SK-N-SH treated with all-trans-retinoic acid at 6 μM for 48 hours (cell line): ENCODE measurements around the gene NNAT.
"Not testable (repeated sequence)": the region's sequence is repeated elsewhere in the genome, so short reads cannot be mapped to it uniquely, and the experiment has no call there.

Source experiments
- ATAC-seq: fragments of 200-7000 bp; cut with Tn5 transposase; 3 replicates; pipeline ENCODE4 v1.9.1; 2020; ENCODE audit warnings: mild to moderate bottlenecking, moderate library complexity
- ARNTL ChIP-seq: fragments of 450-650 bp; formaldehyde crosslinking; IDR thresholded peaks from 2 replicates; pipeline ENCODE4 v1.5.0; 2020; ENCODE audit warnings: low read depth, mild to moderate bottlenecking, moderate library complexity, borderline replicate concordance
- BACH2 ChIP-seq: fragments of 250-450 bp; sonication (Bioruptor Pico); IDR thresholded peaks from 2 replicates; pipeline ENCODE4 v1.9.0; 2021; ENCODE audit warnings: mild to moderate bottlenecking, borderline replicate concordance
- ESRRG ChIP-seq: fragments of 250-450 bp; sonication (Bioruptor Pico); IDR thresholded peaks from 2 replicates; pipeline ENCODE4 v1.6.1; 2021; ENCODE audit warnings: mild to moderate bottlenecking
- ISL1 ChIP-seq: fragments of 250-450 bp; sonication (Bioruptor Pico); IDR thresholded peaks from 2 replicates; pipeline ENCODE4 v2.1.2; 2022; ENCODE audit warnings: mild to moderate bottlenecking, moderate library complexity
- OSR1 ChIP-seq: fragments of 250-450 bp; sonication (Bioruptor Pico); IDR thresholded peaks from 2 replicates; pipeline ENCODE4 v1.8.0; 2022; ENCODE audit warnings: moderate library complexity, mild to moderate bottlenecking, inconsistent platforms
- RARB ChIP-seq: fragments of 250-450 bp; sonication (Bioruptor Pico); IDR thresholded peaks from 2 replicates; pipeline ENCODE4 v1.8.0; 2021; ENCODE audit warnings: mild to moderate bottlenecking, moderate library complexity
- TOX ChIP-seq: fragments of 250-450 bp; sonication (Bioruptor Pico); IDR thresholded peaks from 2 replicates; pipeline ENCODE4 v1.8.0; 2021; ENCODE audit warnings: mild to moderate bottlenecking, moderate library complexity, borderline replicate concordance
- ZNF565 ChIP-seq: fragments of 450-650 bp; formaldehyde crosslinking; conservative IDR thresholded peaks from 2 replicates; pipeline ENCODE4 v1.5.0; 2020; ENCODE audit warnings: low read depth, mild to moderate bottlenecking, moderate library complexity
- ZNF70 ChIP-seq: fragments of 450-650 bp; formaldehyde crosslinking; IDR thresholded peaks from 2 replicates; pipeline ENCODE4 v1.5.0; 2020; ENCODE audit warnings: mild to moderate bottlenecking, moderate library complexity
- TF ChIP-seq, protein P1 (sequence below): fragments of 250-450 bp; sonication (Bioruptor Pico); IDR thresholded peaks from 2 replicates; pipeline ENCODE4 v1.8.0; 2021; ENCODE audit warnings: low read depth, mild to moderate bottlenecking, moderate library complexity, borderline replicate concordance
- TF ChIP-seq, protein P2 (sequence below): fragments of 250-450 bp; sonication (Bioruptor Pico); IDR thresholded peaks from 2 replicates; pipeline ENCODE4 v1.8.0; 2020; ENCODE audit warnings: mild to moderate bottlenecking, moderate library complexity, borderline replicate concordance
- TF ChIP-seq, protein P3 (sequence below): fragments of 250-450 bp; sonication (Bioruptor Pico); IDR thresholded peaks from 2 replicates; pipeline ENCODE4 v1.5.1; 2020; ENCODE audit warnings: low read depth, mild to moderate bottlenecking, moderate library complexity
- TF ChIP-seq, protein P4 (sequence below): fragments of 250-450 bp; sonication (Bioruptor Pico); IDR thresholded peaks from 2 replicates; pipeline ENCODE4 v1.5.1; 2021; ENCODE audit warnings: mild to moderate bottlenecking, moderate library complexity
- TF ChIP-seq, protein P5 (sequence below): fragments of 250-450 bp; sonication (Bioruptor Pico); IDR thresholded peaks from 2 replicates; pipeline ENCODE4 v1.5.0; 2020; ENCODE audit warnings: mild to moderate bottlenecking, moderate library complexity

NNAT gene

DNA sequence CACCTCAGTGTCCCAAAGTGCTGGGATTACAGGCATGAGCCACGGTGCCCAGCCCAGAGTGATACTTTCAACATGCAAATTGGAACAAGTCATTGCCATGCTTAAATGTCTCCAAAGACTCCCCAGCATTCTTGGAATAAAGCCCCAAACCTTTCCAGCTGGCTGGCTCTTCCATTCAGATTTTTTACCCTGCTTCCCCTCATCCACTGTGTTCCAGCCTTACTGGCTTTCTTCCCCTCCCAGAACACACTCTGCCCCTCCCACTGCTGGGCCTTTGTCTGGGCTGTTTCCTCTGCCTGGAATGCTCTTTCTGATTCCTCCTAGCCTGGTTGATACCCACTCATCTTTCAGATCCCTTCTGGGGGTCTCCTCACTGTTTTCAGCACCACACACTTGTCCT, 40.1 kb upstream of the NNAT start:
- TF ChIP-seq ISL1 (CRISPR knock-in tag) (no peak), ESRRG (CRISPR knock-in tag) (no peak), ZNF70 (CRISPR knock-in tag) (no peak), TOX (CRISPR knock-in tag) (no peak), OSR1 (CRISPR knock-in tag) (no peak)
- TF ChIP-seq, protein P1, sequence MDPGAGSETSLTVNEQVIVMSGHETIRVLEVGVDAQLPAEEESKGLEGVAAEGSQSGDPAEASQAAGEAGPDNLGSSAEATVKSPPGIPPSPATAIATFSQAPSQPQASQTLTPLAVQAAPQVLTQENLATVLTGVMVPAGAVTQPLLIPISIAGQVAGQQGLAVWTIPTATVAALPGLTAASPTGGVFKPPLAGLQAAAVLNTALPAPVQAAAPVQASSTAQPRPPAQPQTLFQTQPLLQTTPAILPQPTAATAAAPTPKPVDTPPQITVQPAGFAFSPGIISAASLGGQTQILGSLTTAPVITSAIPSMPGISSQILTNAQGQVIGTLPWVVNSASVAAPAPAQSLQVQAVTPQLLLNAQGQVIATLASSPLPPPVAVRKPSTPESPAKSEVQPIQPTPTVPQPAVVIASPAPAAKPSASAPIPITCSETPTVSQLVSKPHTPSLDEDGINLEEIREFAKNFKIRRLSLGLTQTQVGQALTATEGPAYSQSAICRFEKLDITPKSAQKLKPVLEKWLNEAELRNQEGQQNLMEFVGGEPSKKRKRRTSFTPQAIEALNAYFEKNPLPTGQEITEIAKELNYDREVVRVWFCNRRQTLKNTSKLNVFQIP (CRISPR knock-in tag), result no peak
- TF ChIP-seq, protein P2, sequence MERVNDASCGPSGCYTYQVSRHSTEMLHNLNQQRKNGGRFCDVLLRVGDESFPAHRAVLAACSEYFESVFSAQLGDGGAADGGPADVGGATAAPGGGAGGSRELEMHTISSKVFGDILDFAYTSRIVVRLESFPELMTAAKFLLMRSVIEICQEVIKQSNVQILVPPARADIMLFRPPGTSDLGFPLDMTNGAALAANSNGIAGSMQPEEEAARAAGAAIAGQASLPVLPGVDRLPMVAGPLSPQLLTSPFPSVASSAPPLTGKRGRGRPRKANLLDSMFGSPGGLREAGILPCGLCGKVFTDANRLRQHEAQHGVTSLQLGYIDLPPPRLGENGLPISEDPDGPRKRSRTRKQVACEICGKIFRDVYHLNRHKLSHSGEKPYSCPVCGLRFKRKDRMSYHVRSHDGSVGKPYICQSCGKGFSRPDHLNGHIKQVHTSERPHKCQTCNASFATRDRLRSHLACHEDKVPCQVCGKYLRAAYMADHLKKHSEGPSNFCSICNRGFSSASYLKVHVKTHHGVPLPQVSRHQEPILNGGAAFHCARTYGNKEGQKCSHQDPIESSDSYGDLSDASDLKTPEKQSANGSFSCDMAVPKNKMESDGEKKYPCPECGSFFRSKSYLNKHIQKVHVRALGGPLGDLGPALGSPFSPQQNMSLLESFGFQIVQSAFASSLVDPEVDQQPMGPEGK, result no peak
- TF ChIP-seq, all 23 proteins: peak for 0
- ATAC-seq, result no peak

DNA sequence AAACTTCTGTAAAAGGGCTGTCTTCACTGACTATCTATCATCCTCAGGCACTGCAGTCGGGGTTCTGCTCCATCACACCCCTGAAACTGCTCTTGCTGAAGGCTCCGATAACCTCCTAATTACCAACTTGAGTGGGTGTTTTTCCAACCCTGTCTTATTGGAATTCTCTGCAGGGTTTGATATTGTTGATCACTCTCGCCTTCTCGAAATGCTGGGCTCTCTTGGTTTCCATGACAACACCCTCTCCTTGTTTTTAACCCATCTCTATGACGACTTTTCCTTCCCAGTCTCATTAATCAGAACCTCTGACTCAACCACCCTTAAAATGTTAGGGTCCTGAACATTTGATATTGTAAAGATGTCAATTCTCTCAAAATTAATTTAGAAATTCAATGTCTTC, 39.4 kb upstream of the NNAT start:
- TF ChIP-seq, protein P1 (CRISPR knock-in tag), result no peak
- no peak for TF ChIP-seq ISL1 (CRISPR knock-in tag)
- no peak for TF ChIP-seq ZNF565
- TF ChIP-seq ZNF70 (CRISPR knock-in tag), result no peak
- TF ChIP-seq, protein P3, sequence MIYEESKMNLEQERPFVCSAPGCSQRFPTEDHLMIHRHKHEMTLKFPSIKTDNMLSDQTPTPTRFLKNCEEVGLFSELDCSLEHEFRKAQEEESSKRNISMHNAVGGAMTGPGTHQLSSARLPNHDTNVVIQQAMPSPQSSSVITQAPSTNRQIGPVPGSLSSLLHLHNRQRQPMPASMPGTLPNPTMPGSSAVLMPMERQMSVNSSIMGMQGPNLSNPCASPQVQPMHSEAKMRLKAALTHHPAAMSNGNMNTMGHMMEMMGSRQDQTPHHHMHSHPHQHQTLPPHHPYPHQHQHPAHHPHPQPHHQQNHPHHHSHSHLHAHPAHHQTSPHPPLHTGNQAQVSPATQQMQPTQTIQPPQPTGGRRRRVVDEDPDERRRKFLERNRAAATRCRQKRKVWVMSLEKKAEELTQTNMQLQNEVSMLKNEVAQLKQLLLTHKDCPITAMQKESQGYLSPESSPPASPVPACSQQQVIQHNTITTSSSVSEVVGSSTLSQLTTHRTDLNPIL, result no peak
- no peak for TF ChIP-seq BACH2 (CRISPR knock-in tag)
- TF ChIP-seq, all 23 proteins: peak for 0
- ATAC-seq, result no peak

DNA sequence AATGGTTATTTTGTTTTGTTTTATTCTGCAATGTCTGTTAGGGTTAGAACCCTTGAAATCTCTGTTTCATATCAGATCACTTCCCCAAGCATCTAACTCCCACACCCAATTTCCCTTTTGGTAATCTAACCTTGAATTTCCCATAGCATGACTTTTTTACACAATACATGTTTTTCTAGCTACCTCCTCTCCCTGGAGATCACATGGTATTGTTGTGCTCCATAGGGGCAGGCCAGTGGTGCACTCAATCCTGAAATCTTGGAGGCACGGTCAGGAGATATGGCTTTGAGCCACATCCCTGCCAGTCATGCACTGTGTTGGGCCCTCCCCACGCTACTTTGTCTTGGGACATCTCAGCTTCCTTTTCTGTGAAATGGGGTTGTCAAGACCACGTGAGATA, 36.7 kb upstream of the NNAT start:
- ATAC-seq, result no peak
- TF ChIP-seq, protein P4, sequence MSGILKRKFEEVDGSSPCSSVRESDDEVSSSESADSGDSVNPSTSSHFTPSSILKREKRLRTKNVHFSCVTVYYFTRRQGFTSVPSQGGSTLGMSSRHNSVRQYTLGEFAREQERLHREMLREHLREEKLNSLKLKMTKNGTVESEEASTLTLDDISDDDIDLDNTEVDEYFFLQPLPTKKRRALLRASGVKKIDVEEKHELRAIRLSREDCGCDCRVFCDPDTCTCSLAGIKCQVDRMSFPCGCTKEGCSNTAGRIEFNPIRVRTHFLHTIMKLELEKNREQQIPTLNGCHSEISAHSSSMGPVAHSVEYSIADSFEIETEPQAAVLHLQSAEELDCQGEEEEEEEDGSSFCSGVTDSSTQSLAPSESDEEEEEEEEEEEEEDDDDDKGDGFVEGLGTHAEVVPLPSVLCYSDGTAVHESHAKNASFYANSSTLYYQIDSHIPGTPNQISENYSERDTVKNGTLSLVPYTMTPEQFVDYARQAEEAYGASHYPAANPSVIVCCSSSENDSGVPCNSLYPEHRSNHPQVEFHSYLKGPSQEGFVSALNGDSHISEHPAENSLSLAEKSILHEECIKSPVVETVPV (CRISPR knock-in tag), result no peak
- no peak for TF ChIP-seq ZNF565
- TF ChIP-seq, protein P1 (CRISPR knock-in tag), result no peak
- TF ChIP-seq, protein P5, sequence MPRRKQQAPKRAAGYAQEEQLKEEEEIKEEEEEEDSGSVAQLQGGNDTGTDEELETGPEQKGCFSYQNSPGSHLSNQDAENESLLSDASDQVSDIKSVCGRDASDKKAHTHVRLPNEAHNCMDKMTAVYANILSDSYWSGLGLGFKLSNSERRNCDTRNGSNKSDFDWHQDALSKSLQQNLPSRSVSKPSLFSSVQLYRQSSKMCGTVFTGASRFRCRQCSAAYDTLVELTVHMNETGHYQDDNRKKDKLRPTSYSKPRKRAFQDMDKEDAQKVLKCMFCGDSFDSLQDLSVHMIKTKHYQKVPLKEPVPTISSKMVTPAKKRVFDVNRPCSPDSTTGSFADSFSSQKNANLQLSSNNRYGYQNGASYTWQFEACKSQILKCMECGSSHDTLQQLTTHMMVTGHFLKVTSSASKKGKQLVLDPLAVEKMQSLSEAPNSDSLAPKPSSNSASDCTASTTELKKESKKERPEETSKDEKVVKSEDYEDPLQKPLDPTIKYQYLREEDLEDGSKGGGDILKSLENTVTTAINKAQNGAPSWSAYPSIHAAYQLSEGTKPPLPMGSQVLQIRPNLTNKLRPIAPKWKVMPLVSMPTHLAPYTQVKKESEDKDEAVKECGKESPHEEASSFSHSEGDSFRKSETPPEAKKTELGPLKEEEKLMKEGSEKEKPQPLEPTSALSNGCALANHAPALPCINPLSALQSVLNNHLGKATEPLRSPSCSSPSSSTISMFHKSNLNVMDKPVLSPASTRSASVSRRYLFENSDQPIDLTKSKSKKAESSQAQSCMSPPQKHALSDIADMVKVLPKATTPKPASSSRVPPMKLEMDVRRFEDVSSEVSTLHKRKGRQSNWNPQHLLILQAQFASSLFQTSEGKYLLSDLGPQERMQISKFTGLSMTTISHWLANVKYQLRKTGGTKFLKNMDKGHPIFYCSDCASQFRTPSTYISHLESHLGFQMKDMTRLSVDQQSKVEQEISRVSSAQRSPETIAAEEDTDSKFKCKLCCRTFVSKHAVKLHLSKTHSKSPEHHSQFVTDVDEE, result no peak
- TF ChIP-seq RARB (CRISPR knock-in tag), result no peak
- TF ChIP-seq ARNTL (CRISPR knock-in tag), result no peak
- TF ChIP-seq BACH2 (CRISPR knock-in tag), result no peak
- TF ChIP-seq, all 23 proteins: peak for 0

DNA sequence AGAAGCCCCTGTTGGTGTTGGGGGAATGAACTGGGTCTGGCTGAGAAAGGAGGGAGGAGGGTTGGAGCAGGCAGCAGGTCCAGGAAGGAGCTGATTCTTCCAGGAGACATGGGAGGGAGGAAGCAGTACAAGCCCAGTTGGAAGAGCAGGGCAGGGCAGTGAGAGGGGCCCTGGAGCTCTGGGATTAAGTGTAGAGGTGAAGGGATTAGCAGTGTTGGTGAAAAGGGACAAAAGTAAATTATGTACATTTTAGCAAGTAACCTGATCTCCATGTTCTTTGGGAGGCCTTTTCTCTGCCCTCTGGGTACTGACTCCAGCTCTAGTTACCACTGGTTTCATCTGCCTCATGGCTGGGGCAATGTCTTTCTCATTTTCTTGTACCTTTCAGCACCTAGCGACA, 34.8 kb upstream of the NNAT start:
- ATAC-seq, result not testable (repeated sequence)
